Colonic mucosa (tissue), 4 donors: Measurements from ENCODE around the gene DPP10. TPM values are rescaled to one million over a fixed set of nuclear protein-coding genes. Genes with fewer than 3 reads are reported as not detected.

Source experiments
- DNase-seq: peaks from one replicate; pipeline ENCODE4 v3.0.0-alpha.2; 2020
- H3K27ac ChIP-seq: fragments of 200-600 bp; one replicate; pipeline ENCODE4 v1.8.0; 2021
- H3K27me3 ChIP-seq: fragments of 200-600 bp; one replicate; pipeline ENCODE4 v1.8.0; 2021
- H3K36me3 ChIP-seq: fragments of 200-600 bp; one replicate; pipeline ENCODE4 v1.8.0; 2021
- H3K4me1 ChIP-seq: fragments of 200-600 bp; one replicate; pipeline ENCODE4 v1.8.0; 2021; ENCODE audit warnings: mild to moderate bottlenecking
- H3K4me3 ChIP-seq: fragments of 200-600 bp; one replicate; pipeline ENCODE4 v1.8.0; 2021
- H3K9ac ChIP-seq, 2 donors: one replicate each; pipeline ENCODE4 v1.7.0; 2013; ENCODE audit warnings: control low read depth in 2 of 2, low read depth in 2 of 2, low read length in 2 of 2
- H3K9me3 ChIP-seq: fragments of 200-600 bp; one replicate; pipeline ENCODE4 v1.8.0; 2021
- intact Hi-C: fragments of 100-400 bp; cut with DNase I; formaldehyde crosslinking; loops from one replicate; pipeline ENCODE4 v1.14.1; 2022
- total RNA-seq, 2 donors: library from RNA; stranded (reverse); fragmentation: NEBNext Ultra II Directional in 1 of 2; extraction: Animal tissue kit (Norgen Biotek cat#: 25700) in 1 of 2; gene quantifications; one replicate each; pipeline ENCODE4 v1.2.1, GENCODE V29; 2021
- TF ChIP-seq, protein P1 (sequence below): fragments of 200-600 bp; IDR thresholded peaks from one replicate; pipeline ENCODE4 v1.8.0; 2022; ENCODE audit warnings: antibody characterized with exemption, mild to moderate bottlenecking
- donor health status: healthy.
- donor health status: DM: no; HTN: no; CAD: no.
- donor health status: DM: no; HTN: no; CAD: no.

Gene DPP10
- total RNA-seq, 2 donors from 2014 or later, result 6.0 to 8.1 TPM

DNA sequence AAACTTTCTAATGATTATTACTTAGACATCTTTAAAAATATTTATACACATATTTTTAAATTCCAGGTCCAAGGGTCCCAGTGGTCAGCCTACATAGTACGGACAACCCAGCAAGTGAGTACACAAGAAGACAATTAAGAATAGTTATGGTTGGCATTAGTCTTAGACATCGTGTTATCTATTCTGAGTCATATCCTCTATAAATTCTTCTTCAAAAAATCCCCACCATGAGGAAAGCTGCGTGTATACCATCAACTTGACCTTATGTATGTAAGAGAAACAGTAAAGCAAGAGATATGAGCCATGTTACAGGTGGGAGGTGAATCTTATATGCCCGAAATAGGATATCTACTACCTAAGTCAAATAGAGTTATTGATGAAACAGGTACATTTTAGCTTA lies 1339.8 kb downstream of the DPP10 start:
- TF ChIP-seq, protein P1, sequence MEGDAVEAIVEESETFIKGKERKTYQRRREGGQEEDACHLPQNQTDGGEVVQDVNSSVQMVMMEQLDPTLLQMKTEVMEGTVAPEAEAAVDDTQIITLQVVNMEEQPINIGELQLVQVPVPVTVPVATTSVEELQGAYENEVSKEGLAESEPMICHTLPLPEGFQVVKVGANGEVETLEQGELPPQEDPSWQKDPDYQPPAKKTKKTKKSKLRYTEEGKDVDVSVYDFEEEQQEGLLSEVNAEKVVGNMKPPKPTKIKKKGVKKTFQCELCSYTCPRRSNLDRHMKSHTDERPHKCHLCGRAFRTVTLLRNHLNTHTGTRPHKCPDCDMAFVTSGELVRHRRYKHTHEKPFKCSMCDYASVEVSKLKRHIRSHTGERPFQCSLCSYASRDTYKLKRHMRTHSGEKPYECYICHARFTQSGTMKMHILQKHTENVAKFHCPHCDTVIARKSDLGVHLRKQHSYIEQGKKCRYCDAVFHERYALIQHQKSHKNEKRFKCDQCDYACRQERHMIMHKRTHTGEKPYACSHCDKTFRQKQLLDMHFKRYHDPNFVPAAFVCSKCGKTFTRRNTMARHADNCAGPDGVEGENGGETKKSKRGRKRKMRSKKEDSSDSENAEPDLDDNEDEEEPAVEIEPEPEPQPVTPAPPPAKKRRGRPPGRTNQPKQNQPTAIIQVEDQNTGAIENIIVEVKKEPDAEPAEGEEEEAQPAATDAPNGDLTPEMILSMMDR, result no peak

DNA sequence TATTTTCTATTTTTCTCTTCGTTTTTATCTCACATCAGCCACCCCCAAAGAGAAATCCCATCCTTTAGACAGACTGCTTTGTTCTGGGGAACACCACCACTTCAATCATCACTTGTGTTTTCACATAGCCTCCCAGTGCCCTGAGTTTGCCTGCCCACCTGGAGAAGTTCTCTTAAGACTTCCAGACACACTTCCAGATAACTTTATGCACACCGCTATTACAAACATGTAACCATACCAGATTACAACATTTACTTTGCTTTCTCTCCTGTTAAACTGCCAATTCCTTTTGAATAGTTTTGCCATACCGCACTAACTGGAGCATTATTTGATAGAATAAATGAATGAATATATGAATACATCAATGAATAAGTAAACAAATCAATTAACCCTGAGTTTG lies 1353.6 kb downstream of the DPP10 start:
- Histone ChIP-seq H3K27me3 (no peaks in the 10 kb centered on the region), H3K4me3 (no peak overlapping the region), H3K9ac (no peak overlapping the region), H3K9me3 (no peaks in the 10 kb centered on the region), H3K4me1 (no peaks in the 10 kb centered on the region), H3K36me3 (no peaks in the 10 kb centered on the region), H3K27ac (no peak overlapping the region)
- no peak for DNase-seq
- TF ChIP-seq, protein P1, result no peak
- intact Hi-C loops, result no loop called here

More for the DNA sequence above, 1339.8 kb downstream of the DPP10 start:
- H3K4me3 ChIP-seq, result no peak overlapping the region
- no peak for DNase-seq
- H3K27ac ChIP-seq, result no peak overlapping the region
- no peaks in the 10 kb centered on the region for H3K4me1 ChIP-seq
- peaks cover 3% of the 10 kb centered on the region for H3K36me3 ChIP-seq
- no peaks in the 10 kb centered on the region for H3K27me3 ChIP-seq
- no peak overlapping the region for H3K9ac ChIP-seq
- intact Hi-C loops, result no loop called here
- no peaks in the 10 kb centered on the region for H3K9me3 ChIP-seq

DNA sequence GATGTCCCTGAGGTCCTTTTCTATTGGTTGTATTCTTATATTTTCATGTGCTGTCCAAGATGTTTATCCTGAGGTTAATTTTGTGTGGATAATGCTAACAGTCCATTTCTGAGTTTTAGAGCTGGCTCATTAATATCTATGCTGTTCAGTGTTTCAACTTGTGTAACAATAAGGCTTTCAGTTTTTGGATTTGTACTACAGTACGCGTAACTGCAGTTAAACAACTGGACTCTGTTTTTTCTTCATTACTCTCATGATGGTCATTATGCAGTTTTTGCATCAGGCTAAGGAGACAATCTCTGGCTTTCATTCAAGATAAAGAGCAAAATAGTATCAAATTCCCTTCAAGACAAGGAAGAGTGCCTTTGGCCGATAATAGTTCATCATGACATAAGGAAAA lies 1364.8 kb downstream of the DPP10 start:
- no peak overlapping the region for H3K4me3 ChIP-seq
- H3K27me3 ChIP-seq, result no peaks in the 10 kb centered on the region
- no peaks in the 10 kb centered on the region for H3K36me3 ChIP-seq
- no peak overlapping the region for H3K27ac ChIP-seq
- no peak overlapping the region for H3K9ac ChIP-seq
- TF ChIP-seq, protein P1, result no peak
- H3K9me3 ChIP-seq, result no peaks in the 10 kb centered on the region
- no peaks in the 10 kb centered on the region for H3K4me1 ChIP-seq
- intact Hi-C loops, result no loop called here
- no peak for DNase-seq

DNA sequence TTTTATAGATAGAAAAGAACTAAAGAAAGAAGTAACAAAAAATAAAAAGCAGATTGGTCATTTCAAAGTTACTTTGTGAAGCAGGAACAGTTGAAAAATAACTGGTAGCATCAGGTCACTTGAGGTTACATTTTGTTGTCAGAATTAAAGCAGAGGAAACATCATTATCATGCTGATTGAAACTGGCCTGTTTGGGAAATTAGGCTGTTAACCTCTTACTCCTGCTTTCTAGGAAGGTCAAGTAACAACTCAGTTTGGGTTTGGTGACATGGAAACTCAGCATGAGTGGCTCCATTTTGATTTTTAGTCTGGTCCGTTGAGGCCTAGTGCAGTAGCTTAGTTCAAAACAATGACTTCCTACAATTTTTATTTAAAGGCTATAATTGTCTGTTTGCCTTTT lies 1383.5 kb downstream of the DPP10 start:
- Histone ChIP-seq H3K36me3 (no peaks in the 10 kb centered on the region), H3K27me3 (no peaks in the 10 kb centered on the region), H3K4me3 (no peak overlapping the region), H3K9me3 (no peaks in the 10 kb centered on the region), H3K4me1 (no peaks in the 10 kb centered on the region), H3K9ac (no peak overlapping the region), H3K27ac (no peak overlapping the region)
- TF ChIP-seq, protein P1, result no peak
- DNase-seq, result no peak
- intact Hi-C loops, result no loop called here

DNA sequence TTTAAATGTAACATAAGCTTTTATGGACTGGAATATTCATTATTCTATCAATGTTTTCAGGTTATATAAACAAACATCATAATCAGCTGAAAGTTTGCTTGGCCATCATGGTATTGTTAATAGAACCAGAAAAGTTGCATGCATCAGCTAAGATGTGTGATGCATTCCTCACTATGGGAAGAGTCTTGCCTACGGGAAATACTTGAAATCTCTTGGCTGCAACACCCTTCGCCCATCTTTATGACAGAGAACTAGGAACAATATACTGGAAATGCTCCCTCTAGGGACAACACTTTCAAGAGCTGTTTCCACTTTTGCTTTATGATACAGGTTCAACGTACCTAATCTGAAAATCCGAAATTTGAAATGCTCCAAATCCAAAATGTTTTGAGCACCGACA lies 1390.8 kb downstream of the DPP10 start:
- no peak for DNase-seq
- Histone ChIP-seq H3K4me1 (no peaks in the 10 kb centered on the region), H3K27ac (no peak overlapping the region), H3K36me3 (no peaks in the 10 kb centered on the region), H3K27me3 (no peaks in the 10 kb centered on the region), H3K9me3 (no peaks in the 10 kb centered on the region), H3K9ac (no peak overlapping the region), H3K4me3 (no peak overlapping the region)
- intact Hi-C loops, result no loop called here
- TF ChIP-seq, protein P1, result no peak

DNA sequence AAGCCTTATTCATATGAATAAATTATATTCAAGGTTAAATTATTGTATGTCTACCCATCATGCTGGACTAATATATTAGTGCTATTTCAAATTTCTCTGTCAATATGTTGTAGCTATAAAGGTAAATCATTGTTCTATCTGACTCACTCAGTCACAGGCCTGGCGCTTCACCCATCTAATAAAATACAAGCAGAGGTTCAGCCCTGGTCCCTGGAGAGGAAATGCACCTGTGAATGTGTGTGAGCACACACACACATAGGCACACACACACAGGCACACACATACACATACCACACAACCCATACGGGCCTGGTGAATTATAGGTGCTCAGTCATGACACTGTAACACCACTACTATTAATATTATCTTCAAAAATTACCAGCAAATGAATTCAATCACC lies 1396.1 kb downstream of the DPP10 start:
- Histone ChIP-seq H3K9ac (no peak overlapping the region), H3K4me1 (no peaks in the 10 kb centered on the region), H3K36me3 (no peaks in the 10 kb centered on the region), H3K4me3 (no peak overlapping the region), H3K9me3 (no peaks in the 10 kb centered on the region), H3K27me3 (no peaks in the 10 kb centered on the region), H3K27ac (no peak overlapping the region)
- TF ChIP-seq, protein P1, result no peak
- DNase-seq, result no peak
- intact Hi-C loops, result no loop called here
